ENCODE results near the gene OTUD7B.

DNA sequence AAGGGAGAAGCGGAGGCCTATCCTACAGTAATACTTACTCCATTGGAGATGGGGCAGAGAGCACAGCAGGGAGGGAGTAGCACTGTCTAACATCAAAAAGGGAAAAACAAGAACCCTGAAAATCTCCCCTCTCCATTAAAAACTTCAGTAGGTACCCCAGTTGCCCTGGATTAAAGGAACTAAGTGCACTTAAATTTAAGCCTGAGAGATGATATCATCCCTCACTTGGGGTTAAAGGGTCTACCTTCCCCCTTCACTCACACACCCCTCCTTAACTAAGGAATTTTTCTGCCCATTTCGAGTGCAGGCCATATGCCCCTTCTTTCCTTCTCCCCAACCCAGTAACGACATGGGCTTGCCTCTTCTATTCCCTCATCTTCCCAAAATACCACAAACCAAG lies 70.1 kb downstream of the OTUD7B start:
- TF ChIP-seq POLR2A (IDR thresholded peaks at IDR 0.05; ENCODE audit: low read depth, low read length) (no peak), TAF1 (IDR thresholded peaks at IDR 0.05; ENCODE audit: borderline replicate concordance, low read depth, low read length) (no peak), POLR2AphosphoS5 (IDR thresholded peaks at IDR 0.05; ENCODE audit: low read depth, low read length) (no peak)
